Panc1 (cell line): ENCODE measurements around the gene SPATA24. TPM values are rescaled to one million over a fixed set of nuclear protein-coding genes. Genes with fewer than 3 reads are reported as not detected.

ENCODE experiments used
- ATAC-seq: fragments of 200-7000 bp; cut with Tn5 transposase; 2 replicates; pipeline ENCODE4 v1.9.1; 2020; ENCODE audit warnings: mild to moderate bottlenecking, moderate library complexity
- BruUV-seq: library from RNA; stranded (reverse); fragments of 400-500 nt; replicated peaks from 2 replicates; lab custom pipeline; 2021; lab: Mats Ljungman, UMichigan
- CTCF ChIA-PET: fragments of 300-600 bp; sonication (Branson Sonifier 250); formaldehyde crosslinking; loops from one replicate; lab custom pipeline; 2022; ENCODE audit warnings: antibody characterized with exemption; lab: Charles Lee
- POLR2A ChIA-PET: fragments of 300-600 bp; sonication (Branson Sonifier 250); formaldehyde crosslinking; loops from one replicate; lab custom pipeline; 2022; ENCODE audit warnings: antibody characterized with exemption; lab: Charles Lee
- DNase-seq: peaks from one replicate; pipeline ENCODE4 v3.0.0-alpha.2; 2010; ENCODE audit warnings: low read depth, low spot score
- H3K27ac ChIP-seq: 2 replicates; pipeline ENCODE4 v1.5.1; 2011; ENCODE audit warnings: mild to moderate bottlenecking, low read length, inconsistent platforms
- H3K27me3 ChIP-seq: fragments of 200-500 bp; sonication (Bioruptor generic); 2 replicates; pipeline ENCODE4 v1.6.0; 2014; ENCODE audit warnings: low read length, inconsistent platforms; ENCODE audit not compliant: control insufficient read depth, insufficient read depth
- H3K36me3 ChIP-seq: fragments of 200-500 bp; sonication (Bioruptor generic); 2 replicates; pipeline ENCODE4 v1.5.1; 2014; ENCODE audit warnings: inconsistent platforms, mild to moderate bottlenecking, low read length, moderate library complexity; ENCODE audit not compliant: control insufficient read depth, insufficient read depth
- H3K4me1 ChIP-seq: 2 replicates; pipeline ENCODE4 v1.5.1; 2011; ENCODE audit warnings: inconsistent platforms, mild to moderate bottlenecking, low read length, moderate library complexity; ENCODE audit not compliant: control insufficient read depth, insufficient read depth
- H3K4me3 ChIP-seq, 2 experiments: 2 replicates each; pipeline ENCODE4 v1.5.1; 2011 to 2012; ENCODE audit warnings: low read depth in 2 of 2, low read length in 2 of 2, mild to moderate bottlenecking in 2 of 2, inconsistent platforms in 1 of 2, moderate library complexity in 1 of 2
- H3K9me3 ChIP-seq: fragments of 200-500 bp; sonication (Bioruptor generic); 2 replicates; pipeline ENCODE4 v1.5.1; 2014; ENCODE audit warnings: low read depth, mild to moderate bottlenecking, inconsistent platforms, low read length, moderate library complexity; ENCODE audit not compliant: control insufficient read depth, insufficient read depth
- POLR2AphosphoS5 ChIP-seq: IDR thresholded peaks from 2 replicates; pipeline ENCODE4 v1.6.1; 2012; ENCODE audit warnings: mild to moderate bottlenecking, low read depth, low read length, moderate library complexity
- SIN3A ChIP-seq: IDR thresholded peaks from 2 replicates; pipeline ENCODE4 v1.6.1; 2012; ENCODE audit warnings: low read depth, mild to moderate bottlenecking, low read length, moderate library complexity, borderline replicate concordance; ENCODE audit not compliant: insufficient read depth
- TCF7L2 ChIP-seq: IDR thresholded peaks from 2 replicates; pipeline ENCODE4 v1.6.1; 2011; ENCODE audit warnings: mild to moderate bottlenecking, low read depth, low read length, inconsistent platforms
- in situ Hi-C: cut with HindIII; loops from 2 replicates; pipeline ENCODE4 v1.10.0; 2016; ENCODE audit warnings: low sequenced_read_pairs, low pct_unique_long_range_greater_than_20kb
- intact Hi-C: fragments of 100-400 bp; cut with micrococcal nuclease; formaldehyde crosslinking; loops from one replicate; pipeline ENCODE4 v1.10.0; 2022; ENCODE audit not compliant: unreplicated experiment
- total RNA-seq: library from RNA; stranded (reverse); gene quantifications from one replicate; pipeline ENCODE4 v1.2.1, GENCODE V29; 2021; ENCODE audit not compliant: unreplicated experiment
- TF ChIP-seq, protein P1 (sequence below), 2 experiments: IDR thresholded peaks; 2 replicates each; pipeline ENCODE4 v1.6.1; 2011 to 2012; ENCODE audit warnings: low read depth in 2 of 2, control low read depth in 1 of 2, low read length in 1 of 2, mild to moderate bottlenecking in 1 of 2, moderate library complexity in 1 of 2; ENCODE audit not compliant: insufficient read depth in 1 of 2
- TF ChIP-seq, protein P2 (sequence below): fragments of 450-650 bp; IDR thresholded peaks from 2 replicates; pipeline ENCODE4 v1.5.1; 2017; ENCODE audit warnings: mild to moderate bottlenecking

Gene SPATA24
- total RNA-seq, 1 experiment from 2014 or later = 5.5 TPM

DNA sequence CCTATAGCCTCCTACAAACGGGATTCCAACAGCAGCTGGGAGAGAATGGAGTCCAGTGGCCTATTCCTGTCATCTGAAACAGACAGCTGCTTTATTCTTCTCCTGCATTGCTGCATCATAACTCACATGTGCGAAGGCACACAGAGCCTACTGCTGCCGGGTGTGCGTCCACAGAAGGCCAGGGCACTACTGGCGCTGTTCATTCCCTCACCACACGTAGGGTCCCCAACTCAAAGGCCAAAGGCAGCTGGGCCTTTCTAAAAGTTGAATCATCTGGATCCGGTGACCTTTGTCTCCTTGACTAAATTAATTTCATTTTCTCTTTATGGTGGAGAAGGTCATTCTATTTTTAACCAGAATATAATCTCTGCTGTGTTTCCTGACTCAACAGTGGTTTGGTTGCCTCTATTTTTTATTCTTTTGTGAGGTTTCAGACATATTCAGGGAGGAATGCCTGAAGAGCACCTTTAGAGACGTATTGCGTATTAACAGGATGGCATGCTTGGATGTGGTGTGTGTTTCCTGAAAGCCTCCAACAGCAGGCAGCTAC lies 10.8 kb upstream of the SPATA24 start:
- POLR2A ChIA-PET = no interaction called here
- no TSS peak for BruUV-seq

DNA sequence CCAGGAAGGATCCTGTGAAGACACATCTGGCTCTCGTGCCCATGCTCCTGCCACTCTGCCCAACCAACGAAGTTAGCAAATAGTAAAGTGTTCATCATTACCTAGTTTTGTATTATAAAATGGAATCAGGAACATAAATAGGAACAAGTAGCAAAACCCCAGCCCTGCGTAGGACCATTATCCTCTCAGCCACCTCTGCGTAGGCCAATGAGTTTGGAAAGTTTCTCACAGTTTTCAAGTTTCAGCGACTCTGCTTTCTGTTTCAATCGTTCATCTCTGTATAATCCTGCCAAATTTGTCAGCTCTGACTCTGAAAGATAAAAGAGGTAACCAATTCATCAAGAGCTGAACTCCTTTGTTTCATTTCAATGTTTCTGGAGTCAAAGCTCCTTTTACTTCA lies 10.1 kb upstream of the SPATA24 start:
- no peak overlapping the region for H3K4me3 ChIP-seq
- DNase-seq (no peak), ATAC-seq (no peak)
- no peak overlapping the region for H3K27ac ChIP-seq
- no TSS peak for BruUV-seq
- H3K27me3 ChIP-seq = no peaks in the 10 kb centered on the region
- intact Hi-C loops = no loop called here
- in situ Hi-C loops = loop anchor here (25.0 kb wide), 1 partner anchor 98 kb away; no protein-coding TSS in a partner anchor
- H3K4me1 ChIP-seq = no peaks in the 10 kb centered on the region
- CTCF ChIA-PET = no interaction called here
- POLR2A ChIA-PET = no interaction called here
- H3K9me3 ChIP-seq = no peaks in the 10 kb centered on the region
- TF ChIP-seq TCF7L2 = no peak
- TF ChIP-seq, protein P1, sequence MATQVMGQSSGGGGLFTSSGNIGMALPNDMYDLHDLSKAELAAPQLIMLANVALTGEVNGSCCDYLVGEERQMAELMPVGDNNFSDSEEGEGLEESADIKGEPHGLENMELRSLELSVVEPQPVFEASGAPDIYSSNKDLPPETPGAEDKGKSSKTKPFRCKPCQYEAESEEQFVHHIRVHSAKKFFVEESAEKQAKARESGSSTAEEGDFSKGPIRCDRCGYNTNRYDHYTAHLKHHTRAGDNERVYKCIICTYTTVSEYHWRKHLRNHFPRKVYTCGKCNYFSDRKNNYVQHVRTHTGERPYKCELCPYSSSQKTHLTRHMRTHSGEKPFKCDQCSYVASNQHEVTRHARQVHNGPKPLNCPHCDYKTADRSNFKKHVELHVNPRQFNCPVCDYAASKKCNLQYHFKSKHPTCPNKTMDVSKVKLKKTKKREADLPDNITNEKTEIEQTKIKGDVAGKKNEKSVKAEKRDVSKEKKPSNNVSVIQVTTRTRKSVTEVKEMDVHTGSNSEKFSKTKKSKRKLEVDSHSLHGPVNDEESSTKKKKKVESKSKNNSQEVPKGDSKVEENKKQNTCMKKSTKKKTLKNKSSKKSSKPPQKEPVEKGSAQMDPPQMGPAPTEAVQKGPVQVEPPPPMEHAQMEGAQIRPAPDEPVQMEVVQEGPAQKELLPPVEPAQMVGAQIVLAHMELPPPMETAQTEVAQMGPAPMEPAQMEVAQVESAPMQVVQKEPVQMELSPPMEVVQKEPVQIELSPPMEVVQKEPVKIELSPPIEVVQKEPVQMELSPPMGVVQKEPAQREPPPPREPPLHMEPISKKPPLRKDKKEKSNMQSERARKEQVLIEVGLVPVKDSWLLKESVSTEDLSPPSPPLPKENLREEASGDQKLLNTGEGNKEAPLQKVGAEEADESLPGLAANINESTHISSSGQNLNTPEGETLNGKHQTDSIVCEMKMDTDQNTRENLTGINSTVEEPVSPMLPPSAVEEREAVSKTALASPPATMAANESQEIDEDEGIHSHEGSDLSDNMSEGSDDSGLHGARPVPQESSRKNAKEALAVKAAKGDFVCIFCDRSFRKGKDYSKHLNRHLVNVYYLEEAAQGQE (IDR thresholded peaks at IDR 0.05; ENCODE audit: insufficient read depth in 1 of 2, low read depth in 2 of 2, low read length in 1 of 2) = no peak
- TF ChIP-seq, protein P2, sequence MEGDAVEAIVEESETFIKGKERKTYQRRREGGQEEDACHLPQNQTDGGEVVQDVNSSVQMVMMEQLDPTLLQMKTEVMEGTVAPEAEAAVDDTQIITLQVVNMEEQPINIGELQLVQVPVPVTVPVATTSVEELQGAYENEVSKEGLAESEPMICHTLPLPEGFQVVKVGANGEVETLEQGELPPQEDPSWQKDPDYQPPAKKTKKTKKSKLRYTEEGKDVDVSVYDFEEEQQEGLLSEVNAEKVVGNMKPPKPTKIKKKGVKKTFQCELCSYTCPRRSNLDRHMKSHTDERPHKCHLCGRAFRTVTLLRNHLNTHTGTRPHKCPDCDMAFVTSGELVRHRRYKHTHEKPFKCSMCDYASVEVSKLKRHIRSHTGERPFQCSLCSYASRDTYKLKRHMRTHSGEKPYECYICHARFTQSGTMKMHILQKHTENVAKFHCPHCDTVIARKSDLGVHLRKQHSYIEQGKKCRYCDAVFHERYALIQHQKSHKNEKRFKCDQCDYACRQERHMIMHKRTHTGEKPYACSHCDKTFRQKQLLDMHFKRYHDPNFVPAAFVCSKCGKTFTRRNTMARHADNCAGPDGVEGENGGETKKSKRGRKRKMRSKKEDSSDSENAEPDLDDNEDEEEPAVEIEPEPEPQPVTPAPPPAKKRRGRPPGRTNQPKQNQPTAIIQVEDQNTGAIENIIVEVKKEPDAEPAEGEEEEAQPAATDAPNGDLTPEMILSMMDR = no peak
- H3K36me3 ChIP-seq = no peaks in the 10 kb centered on the region

More for the DNA sequence above, 10.8 kb upstream of the SPATA24 start:
- TF ChIP-seq TCF7L2 (no peak), POLR2AphosphoS5 (no peak), SIN3A (no peak)
- TF ChIP-seq, protein P1 (IDR thresholded peaks at IDR 0.05; ENCODE audit: insufficient read depth in 1 of 2, low read depth in 2 of 2, low read length in 1 of 2) = no peak
- TF ChIP-seq, protein P2 = no peak
- no peaks in the 10 kb centered on the region for H3K36me3 ChIP-seq
- ATAC-seq (no peak), DNase-seq (no peak)
- H3K9me3 ChIP-seq = no peaks in the 10 kb centered on the region
- no peaks in the 10 kb centered on the region for H3K4me1 ChIP-seq
- in situ Hi-C loops (loop anchor here (25.0 kb wide), 1 partner anchor 98 kb away; no protein-coding TSS in a partner anchor), intact Hi-C loops (no loop called here)
- CTCF ChIA-PET = interaction anchor here (0.6 kb wide), 1 partner anchor 10 kb away, joined by 11 read pairs; no protein-coding TSS in a partner anchor
- H3K27ac ChIP-seq = no peak overlapping the region
- H3K4me3 ChIP-seq = no peak overlapping the region
- H3K27me3 ChIP-seq = no peaks in the 10 kb centered on the region
